Endothelial cell of umbilical vein (primary cell): ENCODE data around the gene GSN. TPM values are rescaled to one million over a fixed set of nuclear protein-coding genes. Genes with fewer than 3 reads are reported as not detected.

Experiments used
- BruUV-seq: library from RNA; stranded (reverse); fragments of 400-500 nt; replicated peaks from 2 replicates; lab custom pipeline; 2021; lab: Mats Ljungman, UMichigan
- CTCF ChIA-PET: fragments of 300-600, 350-600 bp; sonication (Branson Sonifier 250); formaldehyde crosslinking; loops from one replicate; lab custom pipeline; 2021; ENCODE audit warnings: antibody characterized with exemption, inconsistent platforms; lab: Charles Lee
- POLR2A ChIA-PET: fragments of 300-600, 350-600 bp; sonication (Branson Sonifier 250); formaldehyde crosslinking; loops from one replicate; lab custom pipeline; 2021; ENCODE audit warnings: antibody characterized with exemption, inconsistent platforms; lab: Charles Lee
- DNase-seq: peaks from one replicate; pipeline ENCODE4 v3.0.0-alpha.2; 2011; ENCODE audit warnings: low read depth, low spot score
- FAIRE-seq: peaks from 2 replicates; lab custom pipeline; 2011; peaks lifted over from hg19 to GRCh38; lab: Jason Lieb, UNC
- H2AFZ ChIP-seq: 2 replicates; pipeline ENCODE4 v1.6.0; 2012; ENCODE audit warnings: low read depth, low read length, control low read depth, inconsistent platforms
- H3K27ac ChIP-seq: 2 replicates; pipeline ENCODE4 v1.5.1; 2011; ENCODE audit warnings: low read depth, mild to moderate bottlenecking, control low read depth, low read length, moderate library complexity; ENCODE audit not compliant: insufficient read depth
- H3K27me3 ChIP-seq, 2 experiments: 2 replicates each; pipeline versions ENCODE4 v1.6.0 to v1.6.1; 2011; ENCODE audit warnings: low read length in 2 of 2, mixed read lengths in 1 of 2; ENCODE audit not compliant: control insufficient read depth in 2 of 2, insufficient read depth in 2 of 2
- H3K36me3 ChIP-seq, 2 experiments: 2 replicates in 1 of 2; 3 replicates in 1 of 2; pipeline ENCODE4 v1.5.1; 2011; ENCODE audit warnings: low read length in 2 of 2, mild to moderate bottlenecking in 1 of 2, moderate library complexity in 1 of 2; ENCODE audit not compliant: control insufficient read depth in 2 of 2, insufficient read depth in 2 of 2; ENCODE audit errors: extremely low read depth in 1 of 2
- H3K4me1 ChIP-seq: 3 replicates; pipeline ENCODE4 v1.5.1; 2011; ENCODE audit warnings: mild to moderate bottlenecking, low read length; ENCODE audit not compliant: control insufficient read depth, insufficient read depth; ENCODE audit errors: extremely low read depth
- H3K4me2 ChIP-seq: 2 replicates; pipeline ENCODE4 v1.6.1; 2011; ENCODE audit warnings: low read length, control low read depth, mixed read lengths; ENCODE audit not compliant: insufficient read depth
- H3K4me3 ChIP-seq, 3 experiments: fragments of 200-600 bp in 1 of 3; sonication (generic), shearing (Covaris generic) in 1 of 3; replicated peaks in 1 of 3; 2 replicates each; pipeline ENCODE4 v1.5.1; 2011 to 2016; ENCODE audit warnings: control low read depth in 3 of 3, low read length in 3 of 3, mild to moderate bottlenecking in 2 of 3, inconsistent platforms in 1 of 3, low read depth in 1 of 3, moderate library complexity in 1 of 3; ENCODE audit not compliant: insufficient read depth in 1 of 3
- H3K79me2 ChIP-seq: 2 replicates; pipeline ENCODE4 v1.6.0; 2012; ENCODE audit warnings: low read length, inconsistent platforms; ENCODE audit not compliant: control insufficient read depth, insufficient read depth
- H3K9ac ChIP-seq: replicated peaks from 2 replicates; pipeline ENCODE3; 2011; ENCODE audit warnings: low read length, control low read depth; ENCODE audit not compliant: insufficient read depth; ENCODE audit errors: extremely low read depth
- H3K9me1 ChIP-seq: replicated peaks from 3 replicates; pipeline ENCODE4 v1.6.0; 2011; ENCODE audit warnings: mild to moderate bottlenecking, low read length; ENCODE audit not compliant: control insufficient read depth, insufficient read depth; ENCODE audit errors: extremely low read depth
- H3K9me3 ChIP-seq: replicated peaks from 2 replicates; pipeline ENCODE4 v1.5.1; 2012; ENCODE audit warnings: low read length, inconsistent platforms; ENCODE audit not compliant: control insufficient read depth, insufficient read depth
- H4K20me1 ChIP-seq: replicated peaks from 2 replicates; pipeline ENCODE3; 2011; ENCODE audit warnings: mild to moderate bottlenecking, low read length; ENCODE audit not compliant: control insufficient read depth, insufficient read depth; ENCODE audit errors: extremely low read depth
- CTCF ChIP-seq, 2 donors: IDR thresholded peaks; 1 replicate in 1 of 2; 2 replicates in 1 of 2; pipeline ENCODE4 v1.5.1; 2011; ENCODE audit warnings: low read length in 2 of 2, mild to moderate bottlenecking in 2 of 2, moderate library complexity in 2 of 2, control low read depth in 1 of 2, inconsistent platforms in 1 of 2, low read depth in 1 of 2; ENCODE audit not compliant: insufficient read depth in 1 of 2; ENCODE audit errors: extremely low read depth in 1 of 2
- FOS ChIP-seq: IDR thresholded peaks from 2 replicates; pipeline ENCODE4 v1.6.1; 2011; ENCODE audit warnings: mild to moderate bottlenecking, low read length, moderate library complexity, borderline replicate concordance; ENCODE audit not compliant: insufficient read depth
- GATA2 ChIP-seq: IDR thresholded peaks from 2 replicates; pipeline ENCODE4 v1.7.0; 2011; ENCODE audit warnings: low read depth, mild to moderate bottlenecking, moderate library complexity, mixed read lengths, low read length; ENCODE audit not compliant: insufficient read length, insufficient read depth
- MAX ChIP-seq: IDR thresholded peaks from 2 replicates; pipeline ENCODE4 v1.6.1; 2011; ENCODE audit not compliant: insufficient read depth, insufficient read length
- POLR2AphosphoS5 ChIP-seq: IDR thresholded peaks from 2 replicates; pipeline ENCODE4 v1.6.1; 2012; ENCODE audit warnings: low read depth, mild to moderate bottlenecking, control low read depth, low read length, moderate library complexity; ENCODE audit not compliant: insufficient read depth
- dilution Hi-C: fragments of 300-500 bp; cut with MboI; formaldehyde crosslinking; loops from one replicate; pipeline ENCODE4 v1.15.0; 2019; ENCODE audit warnings: low sequenced_read_pairs; ENCODE audit not compliant: extremely low pct_ligation_motif_present
- intact Hi-C: fragments of 100-400 bp; cut with micrococcal nuclease; formaldehyde crosslinking; loops from one replicate; pipeline ENCODE4 v1.10.0; 2022
- polyA plus RNA-seq, 4 experiments: library from polyadenylated mRNA; depleted of rRNA in 3 of 4; stranded (reverse) in 3 of 4; unstranded in 1 of 4; fragments of >200 nt; gene quantifications; 2 replicates each; pipeline versions ENCODE4 v1.2.1 to v1.2.3, GENCODE V29; 2011 to 2012; ENCODE audit warnings: missing spikeins in 1 of 4
- total RNA-seq: library from RNA; stranded (reverse); gene quantifications from 2 replicates; pipeline ENCODE4 v1.2.3, GENCODE V29; 2021

GSN gene
- total and polyA plus RNA-seq, 2 donors (not counting 3 experiments of a cell fraction or from before 2014, with no cell fraction given) = 130 to 232 TPM

GRCh38 chr9:121275781-121276658, 8.1 kb downstream of the GSN start:
- DNase-seq (no peak), FAIRE-seq (no peak)
- ChIA-PET POLR2A (no interaction called here), CTCF (interaction anchor here (1.2 kb wide), 1 partner anchor 53 kb away, joined by 5 read pairs; no protein-coding TSS in a partner anchor)
- Histone ChIP-seq H3K36me3 (no peaks in the 10 kb centered on the region), H2AFZ (no peak overlapping the region), H3K27me3 (no peaks in the 10 kb centered on the region), H3K9me1 (no peaks in the 10 kb centered on the region), H3K9me3 (no peaks in the 10 kb centered on the region), H3K79me2 (no peaks in the 10 kb centered on the region), H3K27ac (no peak overlapping the region), H3K9ac (no peak overlapping the region), H3K4me2 (no peak overlapping the region), H3K4me1 (peaks cover 24% of the 10 kb centered on the region), H3K4me3 (no peak overlapping the region), H4K20me1 (no peaks in the 10 kb centered on the region)
- dilution Hi-C loops = no loop called here
- no peak for TF ChIP-seq CTCF (IDR thresholded peaks at IDR 0.05; ENCODE audit: extremely low read depth in 1 of 2, insufficient read depth in 1 of 2, low read depth in 1 of 2, low read length in 2 of 2)
- intact Hi-C loops = no loop called here
- BruUV-seq = no TSS peak

GRCh38 chr9:121277026-121277425, 9.1 kb downstream of the GSN start:
- POLR2A ChIA-PET = no interaction called here
- H3K9me3 ChIP-seq = no peaks in the 10 kb centered on the region
- no peaks in the 10 kb centered on the region for H4K20me1 ChIP-seq
- no peaks in the 10 kb centered on the region for H3K27me3 ChIP-seq
- CTCF ChIA-PET = interaction anchor here (0.5 to 2.6 kb wide), 9 partner anchors 8 to 98 kb away, joined by 3 to 68 read pairs (median 39); partner anchors contain the start of gene GSN
- H3K9me1 ChIP-seq = no peaks in the 10 kb centered on the region
- DNase-seq (no peak), FAIRE-seq (no peak)
- no peak overlapping the region for H3K9ac ChIP-seq
- BruUV-seq = no TSS peak
- H2AFZ ChIP-seq = no peak overlapping the region
- TF ChIP-seq FOS (no peak), MAX (no peak), POLR2AphosphoS5 (no peak), GATA2 (no peak)
- no peak overlapping the region for H3K4me2 ChIP-seq
- H3K36me3 ChIP-seq = no peaks in the 10 kb centered on the region
- dilution Hi-C loops = no loop called here
- H3K79me2 ChIP-seq = no peaks in the 10 kb centered on the region
- H3K4me3 ChIP-seq = no peak overlapping the region
- intact Hi-C loops = no loop called here
- no peak overlapping the region for H3K27ac ChIP-seq
- H3K4me1 ChIP-seq = peaks cover 34% of the 10 kb centered on the region
